Measurements from ENCODE around the gene PKM.

The PKM gene

DNA sequence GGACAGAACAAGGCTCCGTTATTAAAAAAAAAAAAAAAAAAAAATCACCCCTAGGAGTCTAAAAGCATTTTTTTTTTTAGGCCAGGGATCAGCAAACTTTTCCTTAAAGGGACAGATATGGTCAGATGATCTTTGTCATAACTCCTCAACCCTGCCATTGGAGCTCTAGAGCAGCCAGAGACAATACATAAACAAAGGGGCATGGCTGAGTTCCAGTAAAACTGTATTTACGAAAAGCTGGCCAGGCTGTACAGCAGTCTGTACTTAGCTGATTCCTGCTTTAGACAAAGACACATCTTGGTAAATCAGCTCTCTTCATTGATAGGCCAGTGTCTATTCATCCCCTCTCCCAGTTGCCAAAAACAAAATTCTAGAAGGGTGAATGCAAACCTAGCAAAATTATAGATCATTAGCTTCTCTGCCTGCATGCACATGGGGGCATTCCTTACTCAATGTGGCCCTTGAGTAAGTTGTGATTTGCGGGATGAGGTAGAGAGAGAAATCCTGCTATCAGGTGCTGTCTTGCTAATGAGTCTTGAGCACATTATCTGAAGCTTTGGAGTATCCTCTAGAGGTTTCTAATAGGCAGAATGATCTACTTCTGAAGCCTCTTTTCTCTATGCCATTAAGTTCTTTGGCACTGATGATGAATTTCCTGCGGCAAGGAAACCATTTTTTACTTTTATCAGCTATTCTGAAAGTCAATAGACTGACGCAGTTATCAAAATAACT is 77.6 kb downstream of the PKM start:
- no peak for DNase-seq
